ENCODE results near the gene NTRK2.
"Not testable (repeated sequence)": the region's sequence is repeated elsewhere in the genome, so short reads cannot be mapped to it uniquely, and the experiment has no call there.

NTRK2 gene

DNA sequence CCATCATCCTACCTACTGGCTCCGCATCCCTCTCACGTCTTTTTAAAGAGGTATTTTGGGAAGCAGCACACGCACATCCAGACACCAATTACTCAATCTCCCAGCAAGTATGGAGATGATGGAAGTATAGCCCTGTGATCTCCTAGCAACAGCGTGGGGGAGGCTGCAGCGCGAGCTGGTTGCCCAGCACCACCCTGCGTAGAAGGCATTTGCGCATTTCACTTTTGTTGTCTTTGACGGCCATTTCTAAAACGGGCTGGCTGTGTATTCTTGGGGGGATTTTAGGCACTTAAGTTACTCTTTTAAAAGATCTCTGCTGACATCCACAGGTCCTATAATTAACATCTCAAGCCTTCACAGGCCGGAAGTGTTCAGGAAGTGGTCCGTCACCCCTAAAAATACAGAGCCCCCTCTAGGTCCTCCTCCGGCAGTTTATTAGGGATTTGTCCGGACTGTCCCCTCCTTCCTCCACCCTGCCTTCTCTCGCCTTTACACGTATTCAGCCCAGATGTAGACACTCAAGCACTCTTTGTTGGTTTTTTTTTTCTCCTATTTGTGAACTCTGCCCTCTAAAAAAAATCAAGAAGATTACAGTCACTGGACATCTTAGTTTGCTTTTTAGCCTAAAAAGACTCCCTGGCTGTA, 371.4 kb downstream of the NTRK2 start:
- DNase-seq: no peak

GRCh38 chr9:85041466-85042137, 372.1 kb downstream of the NTRK2 start:
- DNase-seq: no peak

GRCh38 chr9:85042981-85043647, 373.6 kb downstream of the NTRK2 start:
- no peak for DNase-seq

GRCh38 chr9:85045271-85045670, 375.7 kb downstream of the NTRK2 start:
- no peak for DNase-seq

DNA sequence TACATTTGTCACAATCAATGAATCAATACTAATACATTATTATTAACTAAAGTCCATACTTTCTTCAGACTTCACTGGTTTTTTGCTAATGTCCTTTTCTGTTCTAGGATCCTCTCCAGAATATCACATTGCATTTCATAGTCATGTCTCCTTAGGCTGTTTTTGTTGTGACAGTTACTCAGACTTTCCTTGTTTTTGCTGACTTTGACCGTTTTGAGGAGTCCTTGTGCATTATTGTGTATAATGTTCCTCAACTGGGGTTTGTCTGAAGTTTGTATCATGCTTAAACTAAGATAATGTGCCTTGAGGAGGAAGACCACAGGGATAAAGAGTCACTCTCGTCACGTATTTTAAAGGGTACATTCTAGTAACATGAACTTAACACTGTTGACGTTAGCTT, 376.9 kb downstream of the NTRK2 start:
- no peak for DNase-seq

GRCh38 chr9:85053206-85053786, 383.8 kb downstream of the NTRK2 start:
- no peak for DNase-seq

DNA sequence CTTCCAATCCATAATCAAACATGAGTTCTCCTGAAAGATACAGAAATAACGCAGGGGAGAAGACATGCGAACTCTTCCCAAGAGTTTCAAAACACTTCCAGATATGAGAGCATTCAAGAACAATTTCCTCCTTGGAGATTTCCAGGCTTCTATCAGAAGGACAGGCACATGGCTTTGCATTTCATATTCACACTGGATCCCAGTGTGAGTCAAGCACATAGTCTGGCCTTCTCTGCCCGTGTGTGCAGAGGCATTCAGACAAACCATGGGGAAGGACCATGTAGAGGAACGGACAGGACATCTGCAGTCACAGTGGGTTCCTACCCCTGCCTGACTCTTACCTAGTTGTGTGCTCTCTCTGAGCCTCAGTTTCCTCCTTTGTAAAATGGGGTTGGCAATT, 384.5 kb downstream of the NTRK2 start:
- DNase-seq: no peak

- no peak for DNase-seq
These were observed 386.1 kb downstream of the NTRK2 start for GRCh38 chr9:85055506-85056202.

- DNase-seq: no peak
These were observed 386.7 kb downstream of the NTRK2 start for GRCh38 chr9:85056203-85056572.

GRCh38 chr9:85061969-85062368, 392.4 kb downstream of the NTRK2 start:
- no peak for DNase-seq

GRCh38 chr9:85062385-85063022, 393.0 kb downstream of the NTRK2 start:
- DNase-seq: no peak

- DNase-seq: no peak
These were observed 395.4 kb downstream of the NTRK2 start for GRCh38 chr9:85064811-85065371.

- no peak for DNase-seq
These were observed 398.3 kb downstream of the NTRK2 start for GRCh38 chr9:85067792-85068191.

DNA sequence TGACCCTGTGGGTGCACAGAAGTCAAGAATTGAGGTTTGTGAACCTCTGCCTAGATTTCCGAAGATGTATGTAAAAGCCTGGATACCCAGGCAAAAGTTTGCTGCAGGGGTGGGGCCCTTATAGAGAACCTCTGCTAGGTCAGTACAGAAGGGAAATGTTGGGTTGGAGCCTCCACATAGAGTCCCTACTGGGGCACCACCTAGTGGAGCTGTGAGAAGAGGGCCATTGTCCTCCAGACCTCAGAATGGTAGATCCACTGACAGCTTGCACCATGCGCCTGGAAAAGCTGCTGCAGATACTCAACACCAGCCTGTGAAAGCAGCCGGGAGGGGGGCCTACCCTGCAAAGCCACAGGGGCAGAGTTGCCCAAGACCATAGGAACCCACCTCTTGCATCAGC, 399.9 kb downstream of the NTRK2 start:
- not testable (repeated sequence) for DNase-seq
